Measurements from ENCODE around the gene TGFB3.
"Not testable (repeated sequence)": the region's sequence is repeated elsewhere in the genome, so short reads cannot be mapped to it uniquely, and the experiment has no call there.

Gene TGFB3

GRCh38 chr14:75981426-75982265, at the start of gene TGFB3:
TSS of gene TGFB3 (minus strand) at chr14:75981995. CDS start at chr14:75980893, 1,102 bp downstream.
- DNase-seq (ENCODE audit: low spot score), result peak; percentile 77

DNA sequence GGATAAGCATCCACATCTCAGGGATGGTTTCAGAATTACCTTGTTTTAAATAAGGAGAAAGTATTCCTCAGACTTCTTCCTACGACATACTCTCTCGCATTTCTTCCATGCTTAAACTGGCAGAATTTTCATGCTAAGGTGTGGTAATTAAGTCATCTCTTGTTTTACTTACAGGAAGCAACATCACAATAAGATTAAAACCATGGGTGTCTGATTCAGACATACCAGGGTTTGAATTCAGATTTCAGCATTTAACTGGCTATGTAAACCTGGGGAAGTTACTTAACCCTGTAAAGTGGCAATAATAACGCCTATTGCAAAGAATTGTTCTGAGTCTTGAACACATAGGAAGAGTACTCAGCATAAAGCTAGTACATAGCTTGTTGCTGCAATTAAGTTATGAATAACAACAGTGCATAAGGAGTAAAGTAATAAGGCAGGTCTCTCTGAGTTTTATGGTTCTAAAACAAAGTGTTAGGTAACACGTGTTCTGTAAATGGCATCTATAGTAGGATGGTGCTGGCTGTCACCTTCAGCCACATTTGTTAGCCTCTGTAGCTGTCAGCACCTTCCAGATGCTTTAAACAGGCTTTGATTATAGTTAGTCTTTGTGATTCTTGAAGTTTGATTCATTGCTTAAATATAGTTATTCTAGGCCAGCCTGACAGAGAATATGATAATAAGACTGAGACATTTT, 42.6 kb upstream of the TGFB3 start:
- no peak for DNase-seq (ENCODE audit: low spot score)

DNA sequence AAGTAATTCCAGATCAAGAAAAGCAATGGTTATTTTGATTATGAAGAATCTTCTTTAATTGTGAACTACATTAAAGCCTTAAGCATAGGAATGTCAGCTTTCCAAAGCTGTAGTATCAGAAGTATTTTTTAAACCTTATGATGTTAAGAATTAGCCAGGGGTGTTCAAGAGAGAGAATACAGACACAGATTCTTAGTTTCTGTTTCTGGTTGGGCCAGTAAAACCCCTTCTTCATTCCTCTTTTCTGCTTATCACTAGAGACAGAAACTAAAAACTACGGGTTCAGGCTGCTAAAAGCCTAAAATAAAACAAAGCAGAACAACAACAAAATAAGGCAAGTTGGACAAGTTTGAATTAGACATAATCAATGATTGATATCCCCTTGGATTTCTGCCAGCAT, 42.0 kb upstream of the TGFB3 start:
- DNase-seq (ENCODE audit: low spot score), result no peak

DNA sequence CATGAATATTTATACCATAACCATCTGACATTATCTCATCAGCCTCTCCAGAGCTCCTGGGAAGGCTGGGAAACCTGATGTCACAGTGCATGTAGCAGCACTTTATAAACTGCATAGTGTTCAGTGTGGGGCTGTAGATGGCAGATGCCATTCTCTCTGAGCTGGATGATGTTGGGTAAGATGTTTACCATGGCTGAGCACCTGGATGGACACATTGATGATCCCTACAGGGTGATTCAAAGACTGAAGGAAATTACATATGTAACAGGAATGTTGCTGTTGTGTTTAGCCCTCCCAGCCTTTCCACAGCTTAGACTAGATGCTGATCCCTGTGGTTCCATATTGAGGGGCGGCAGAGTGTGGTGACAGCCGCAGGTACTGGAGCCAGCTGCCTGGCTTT, 41.2 kb upstream of the TGFB3 start:
- no peak for DNase-seq (ENCODE audit: low spot score)

DNA sequence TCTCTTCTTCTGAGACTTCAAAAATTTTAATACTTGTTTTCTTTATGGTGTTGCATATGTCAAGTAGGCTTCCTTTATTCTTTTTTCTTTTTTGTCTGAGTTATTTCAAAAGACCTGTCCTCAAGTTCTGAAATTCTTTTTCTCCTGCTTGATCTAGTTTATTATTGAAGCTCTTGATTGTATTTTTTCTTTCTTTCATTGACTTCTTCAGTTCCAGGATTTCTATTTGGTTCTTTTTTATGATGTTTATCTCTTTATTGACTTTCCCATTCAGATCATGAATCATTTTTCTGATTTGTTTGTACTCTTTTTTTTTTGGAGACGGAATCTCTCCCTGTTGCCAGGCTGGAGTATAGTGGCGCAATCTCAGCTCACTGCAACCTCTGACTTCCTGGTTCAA, 37.9 kb upstream of the TGFB3 start:
- no peak for DNase-seq (ENCODE audit: low spot score)

DNA sequence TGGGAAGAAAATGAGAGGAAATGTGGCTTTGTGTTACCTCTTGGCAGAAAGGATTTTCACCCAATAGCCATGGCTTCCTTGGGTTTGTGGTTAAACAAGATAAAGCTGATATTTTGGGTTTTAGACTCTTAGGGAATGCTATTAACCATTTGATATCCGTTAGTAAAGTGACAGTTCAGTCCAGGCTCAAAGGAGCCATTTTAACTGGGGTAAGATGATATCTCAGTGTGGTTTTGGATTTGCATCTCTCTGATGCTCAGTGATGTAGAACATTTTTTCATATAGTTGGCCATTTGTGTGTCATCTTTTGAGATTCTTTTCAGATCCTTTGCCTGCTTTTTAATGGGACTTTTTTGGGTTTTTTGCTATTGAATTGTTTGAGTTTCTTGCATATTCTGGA, 33.9 kb upstream of the TGFB3 start:
- no peak for DNase-seq (ENCODE audit: low spot score)

DNA sequence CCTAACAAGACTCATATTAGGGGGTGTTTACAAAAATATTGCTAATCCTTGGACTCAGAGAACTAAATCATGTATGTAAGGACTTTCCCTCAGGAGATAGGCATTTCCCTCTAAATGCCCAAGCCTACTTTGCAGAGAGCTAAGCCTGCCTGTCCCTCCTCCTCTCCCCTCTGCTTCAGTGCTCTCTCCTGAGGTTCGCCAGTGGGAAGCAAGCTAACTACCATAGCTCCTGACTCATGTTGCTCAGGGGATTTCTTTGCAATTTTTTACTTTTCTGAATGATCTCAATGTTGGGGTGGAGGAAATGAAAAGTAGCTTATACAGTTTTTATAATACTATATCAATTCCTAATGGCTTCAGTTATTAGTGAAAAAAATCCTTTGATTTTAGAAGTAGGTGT, 33.4 kb upstream of the TGFB3 start:
- no peak for DNase-seq (ENCODE audit: low spot score)

- DNase-seq (ENCODE audit: low spot score), result no peak
Measured at GRCh38 chr14:76012354-76012753, 30.6 kb upstream of the TGFB3 start.

- DNase-seq (ENCODE audit: low spot score), result no peak
Measured at GRCh38 chr14:76011930-76012329, 30.1 kb upstream of the TGFB3 start.

DNA sequence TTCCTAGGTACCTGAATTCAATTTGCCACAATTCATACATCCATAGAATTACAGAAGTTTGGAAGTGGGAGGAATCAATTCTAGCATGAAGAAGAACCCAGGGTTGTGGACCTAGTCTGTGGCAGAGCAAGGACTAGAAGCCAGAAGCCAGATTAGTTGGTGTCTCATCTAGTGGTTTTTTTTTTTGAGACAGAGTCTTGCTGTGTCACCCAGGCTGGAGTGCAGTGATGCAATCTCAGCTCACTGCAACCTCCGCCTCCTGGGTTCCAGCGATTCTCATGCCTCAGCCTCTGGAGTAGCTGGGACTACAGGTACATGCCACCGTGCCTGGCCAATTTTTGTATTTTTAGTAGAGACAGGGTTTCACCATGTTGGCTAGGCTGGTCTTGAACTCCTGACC, 27.8 kb upstream of the TGFB3 start:
- not testable (repeated sequence) for DNase-seq (ENCODE audit: low spot score)

GRCh38 chr14:76007852-76008251, 26.1 kb upstream of the TGFB3 start:
- no peak for DNase-seq (ENCODE audit: low spot score)

DNA sequence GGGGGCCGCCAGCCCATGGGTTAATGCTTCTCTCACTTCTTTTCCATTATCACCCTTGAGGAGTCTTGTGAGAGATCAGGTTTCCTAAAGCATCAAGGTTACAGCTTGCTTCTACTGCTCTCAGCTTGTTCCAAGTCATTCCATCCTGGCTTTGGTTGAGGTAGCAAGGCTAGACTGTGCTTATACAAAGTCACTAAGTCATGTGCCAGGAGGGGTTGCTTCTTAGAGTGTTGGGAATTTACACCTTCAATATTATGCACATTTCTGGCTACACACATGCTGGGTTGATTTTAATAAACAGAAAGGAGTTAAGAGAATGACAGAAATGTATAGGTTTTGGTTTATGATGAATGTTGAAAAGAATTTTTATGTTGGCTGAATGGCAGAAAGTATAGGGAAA, 25.6 kb upstream of the TGFB3 start:
- DNase-seq (ENCODE audit: low spot score), result no peak

GRCh38 chr14:76006253-76006652, 24.5 kb upstream of the TGFB3 start:
- DNase-seq (ENCODE audit: low spot score), result no peak

DNA sequence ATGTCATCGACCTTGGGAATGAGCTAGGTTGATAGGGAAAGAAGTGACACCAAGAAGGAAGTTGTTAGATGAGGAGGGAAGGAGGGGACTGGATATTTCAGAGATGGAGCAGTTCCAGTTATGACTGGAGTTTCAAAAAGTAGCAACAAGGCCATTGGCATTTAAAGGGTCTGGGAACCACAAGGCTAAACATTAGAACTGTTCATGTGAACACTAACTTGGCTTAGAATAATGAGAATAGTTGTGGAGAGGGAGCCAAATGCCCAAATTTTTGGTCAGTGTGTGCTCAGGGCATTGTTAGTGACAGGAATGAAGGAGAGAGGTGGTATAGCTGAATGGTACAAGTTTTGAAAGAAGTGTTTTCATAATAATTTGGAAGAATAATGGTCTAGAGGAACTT, 20.6 kb upstream of the TGFB3 start:
- no peak for DNase-seq (ENCODE audit: low spot score)

DNA sequence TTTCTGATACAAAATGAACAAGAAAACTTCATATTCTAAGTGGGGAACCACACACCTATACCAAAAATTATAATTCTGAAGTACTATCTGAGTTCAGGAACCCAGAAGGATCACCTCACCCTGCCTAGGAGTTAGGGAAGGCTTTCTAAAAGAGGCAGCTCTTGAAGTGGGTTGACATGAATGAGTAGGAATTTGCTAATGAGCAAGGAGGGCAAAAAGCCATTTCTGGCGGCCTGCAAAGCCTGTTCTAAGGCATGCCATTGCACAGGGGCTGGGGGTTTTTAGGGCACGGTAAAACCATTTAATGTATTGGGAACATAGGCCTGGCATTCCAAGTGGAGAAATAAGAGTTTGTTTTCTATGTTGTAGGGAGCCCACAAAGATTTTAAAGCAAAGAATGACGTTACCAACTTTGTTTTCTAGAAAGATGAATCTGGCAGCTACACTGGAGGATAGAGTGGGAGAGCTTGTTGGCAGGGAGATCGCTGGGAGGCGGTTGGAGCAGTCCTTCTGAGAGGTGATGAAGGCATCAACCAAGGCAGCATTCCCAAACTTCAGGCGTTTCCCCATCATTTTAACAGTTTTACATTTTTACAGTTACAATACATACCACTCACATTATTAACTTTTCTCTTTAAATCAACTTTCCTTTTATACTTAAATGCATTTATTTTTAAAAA, 17.9 kb upstream of the TGFB3 start:
- no peak for DNase-seq (ENCODE audit: low spot score)

DNA sequence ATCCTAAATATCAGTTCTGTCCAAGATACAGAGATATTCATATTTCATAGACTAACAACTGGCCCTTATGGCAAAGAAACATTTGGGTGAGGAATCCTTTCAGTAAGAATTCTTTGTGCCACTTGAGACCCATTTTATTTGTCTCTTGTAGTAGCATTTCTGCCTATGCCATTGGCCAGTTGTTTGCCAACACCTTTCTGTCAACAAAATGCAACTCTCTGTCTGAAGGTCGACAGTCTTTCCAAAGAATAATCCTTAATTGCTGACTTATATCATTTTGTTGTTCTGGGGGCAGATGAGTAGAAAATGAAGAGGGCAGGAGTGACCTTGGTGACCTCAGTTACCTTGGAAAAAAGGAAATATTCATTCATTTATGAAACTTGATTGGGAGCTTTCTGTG, 14.7 kb upstream of the TGFB3 start:
- no peak for DNase-seq (ENCODE audit: low spot score)

DNA sequence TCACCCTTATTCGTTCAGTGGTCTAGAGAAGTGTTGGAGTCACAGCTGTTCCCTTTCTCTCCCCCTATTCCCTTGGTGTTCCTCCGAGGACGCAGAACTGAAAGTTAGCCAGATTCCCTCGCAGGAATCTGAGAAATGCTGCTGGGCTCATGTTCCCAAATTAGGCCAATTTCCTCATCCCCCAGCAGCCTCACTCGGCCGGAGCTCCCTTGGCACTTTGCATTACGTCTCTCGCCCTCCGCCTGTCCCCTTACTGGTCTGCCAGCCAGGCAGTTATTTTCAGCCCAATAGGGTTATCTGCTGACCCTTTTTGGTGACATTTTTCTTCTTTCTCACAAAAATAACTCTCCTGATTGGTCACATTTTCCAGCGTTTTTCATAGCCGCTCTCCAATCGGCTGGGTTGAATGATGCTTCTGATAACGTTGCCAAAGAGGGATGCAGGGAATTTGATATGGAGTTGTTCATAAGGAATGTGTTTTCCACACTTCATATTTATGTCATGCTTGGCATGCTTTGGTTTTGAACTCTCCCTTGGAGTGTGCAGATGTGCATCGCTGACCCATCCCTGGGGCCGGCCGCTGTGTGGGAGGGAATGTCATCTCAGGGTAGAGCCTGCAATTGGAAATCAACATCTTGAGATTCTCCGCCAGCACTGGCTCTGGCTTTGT, 13.7 kb upstream of the TGFB3 start:
- DNase-seq (ENCODE audit: low spot score), result no peak

GRCh38 chr14:75993567-75994041, 11.8 kb upstream of the TGFB3 start:
- no peak for DNase-seq (ENCODE audit: low spot score)

DNA sequence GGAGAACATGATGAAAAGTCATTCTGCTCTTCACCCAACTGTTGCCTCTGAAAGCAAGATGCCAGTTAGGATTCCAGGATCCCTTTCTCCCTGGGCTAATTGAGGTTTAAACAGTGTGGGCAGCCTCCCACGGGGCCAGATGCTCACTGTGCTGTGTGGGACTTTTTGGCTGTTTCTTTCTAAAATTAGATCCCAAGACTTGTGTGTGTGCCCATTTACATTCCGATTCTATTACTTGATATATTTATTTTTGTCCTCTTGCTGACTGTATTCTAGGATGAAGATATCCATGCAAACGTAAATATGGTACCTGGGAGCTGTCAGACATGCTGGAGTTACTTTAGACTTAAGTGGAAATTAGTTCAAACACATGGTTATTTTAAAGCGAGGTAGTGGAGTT, 10.0 kb upstream of the TGFB3 start:
- DNase-seq (ENCODE audit: low spot score), result no peak

- no peak for DNase-seq (ENCODE audit: low spot score)
Measured at GRCh38 chr14:75990297-75990696, 8.5 kb upstream of the TGFB3 start.

DNA sequence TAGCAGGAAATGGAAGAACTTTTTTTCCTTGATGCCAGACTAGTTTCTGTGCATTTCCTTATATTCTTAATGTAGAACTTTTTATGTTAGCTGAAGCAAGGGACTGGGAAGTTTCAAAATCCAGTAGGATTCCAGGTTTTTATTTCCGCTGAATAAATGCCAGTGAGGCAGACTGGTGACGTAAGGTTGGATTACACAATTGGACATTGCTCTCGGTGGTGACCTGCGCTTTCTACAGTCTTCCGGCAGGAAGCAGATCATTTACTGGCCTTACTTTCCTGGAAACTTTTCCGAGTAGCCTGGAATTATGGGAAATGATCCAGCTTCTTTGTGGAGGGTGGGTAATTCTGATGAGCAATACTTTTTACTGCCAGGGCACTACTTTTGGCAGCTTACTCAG, 7.3 kb upstream of the TGFB3 start:
- DNase-seq (ENCODE audit: low spot score), result no peak

Data from putamen (tissue), 1 donor.